GM21825 (cell line): ENCODE data around the gene FOXO6.

Experiments used
- ATAC-seq: cut with Tn5 transposase; IDR thresholded peaks from one replicate; pipeline ENCODE4 v1.9.1; 2021; ENCODE audit warnings: mild to moderate bottlenecking, moderate library complexity; ENCODE audit not compliant: unreplicated experiment

FOXO6 gene

GRCh38 chr1:41400225-41400624 is 39.0 kb downstream of the FOXO6 start:
- ATAC-seq = no peak

DNA sequence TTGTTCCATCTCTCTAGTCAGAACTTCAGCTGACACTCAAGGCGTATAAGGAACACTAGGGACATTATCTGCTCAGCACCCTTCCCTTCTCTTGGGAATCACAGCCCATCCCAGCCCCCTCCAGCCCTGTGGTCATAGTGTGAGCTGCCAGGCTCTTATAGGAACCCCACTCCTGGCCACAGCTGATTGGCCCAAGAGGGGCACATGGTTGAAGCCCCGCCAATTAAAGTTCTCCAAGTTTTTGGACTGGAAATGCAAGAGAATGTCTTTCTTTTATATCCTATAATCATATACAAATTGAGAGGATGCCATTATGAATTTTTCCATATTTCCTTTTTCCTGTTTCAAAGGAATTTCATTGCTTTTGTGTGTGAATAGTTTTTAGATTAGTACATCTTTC is 40.7 kb downstream of the FOXO6 start:
- no peak for ATAC-seq

GRCh38 chr1:41404308-41404761 is 43.1 kb downstream of the FOXO6 start:
- ATAC-seq = no peak

- ATAC-seq = no peak
Measured at GRCh38 chr1:41407664-41408252, 46.5 kb downstream of the FOXO6 start.

DNA sequence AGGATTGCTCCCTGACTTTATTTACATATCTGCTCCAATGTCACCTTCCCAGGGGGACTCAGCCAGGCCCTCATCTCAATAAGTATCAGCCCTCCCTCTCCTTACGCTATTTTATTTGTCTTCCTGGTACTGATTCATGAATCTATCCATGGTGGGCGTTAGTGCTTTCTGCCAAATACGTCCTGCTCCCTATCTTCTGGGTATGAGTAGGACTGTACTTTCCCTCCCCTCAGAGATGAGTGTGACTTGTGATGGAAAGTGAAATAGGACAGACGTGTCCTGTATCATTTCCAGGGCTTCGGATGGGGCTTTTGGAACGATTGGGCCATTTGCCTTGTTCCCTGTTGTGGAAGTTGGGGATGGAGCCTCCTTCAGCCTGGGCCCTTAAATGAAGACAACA is 47.5 kb downstream of the FOXO6 start:
- no peak for ATAC-seq

- ATAC-seq = no peak
Measured at GRCh38 chr1:41409825-41410224, 48.6 kb downstream of the FOXO6 start.

DNA sequence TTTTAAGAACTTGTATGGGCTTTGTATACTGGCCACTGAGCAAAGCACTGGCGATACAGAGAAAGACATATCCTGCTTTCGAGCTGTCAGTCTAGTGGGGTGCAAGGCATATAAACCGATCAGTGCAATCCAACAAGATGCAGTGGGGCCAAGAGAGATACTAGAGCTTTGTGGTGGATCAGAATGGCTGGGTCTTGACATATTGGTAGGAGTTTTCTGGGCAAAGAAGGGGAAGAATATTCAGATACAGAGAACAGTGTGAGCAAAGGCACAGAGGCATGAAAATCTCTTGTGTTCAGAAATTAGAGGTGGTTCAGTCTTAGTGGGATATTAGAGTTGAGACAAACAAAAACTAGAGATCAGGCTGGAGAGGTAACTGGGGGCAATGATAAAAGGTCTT is 49.2 kb downstream of the FOXO6 start:
- no peak for ATAC-seq

GRCh38 chr1:41411229-41411628 is 50.0 kb downstream of the FOXO6 start:
- no peak for ATAC-seq

DNA sequence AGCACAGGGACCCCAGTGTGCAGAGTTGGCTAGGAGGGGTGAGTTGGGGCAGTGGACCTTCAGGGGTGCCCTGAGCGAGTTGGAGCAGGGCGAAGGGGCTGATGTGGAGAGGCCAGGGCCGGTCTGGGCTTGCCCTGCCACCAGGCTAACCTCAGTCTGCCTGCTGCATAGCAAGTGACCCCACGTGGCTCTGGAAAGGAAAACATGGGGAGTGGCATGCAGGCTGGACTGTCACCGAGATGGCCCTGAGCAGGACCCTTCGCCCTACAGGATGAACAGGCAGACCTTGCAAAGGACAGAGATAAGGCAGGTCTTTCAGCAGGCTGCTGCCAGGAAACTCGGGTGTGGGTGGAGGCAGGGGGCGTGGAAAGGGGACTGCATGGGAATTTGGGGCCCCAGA is 51.5 kb downstream of the FOXO6 start:
- ATAC-seq = no peak

DNA sequence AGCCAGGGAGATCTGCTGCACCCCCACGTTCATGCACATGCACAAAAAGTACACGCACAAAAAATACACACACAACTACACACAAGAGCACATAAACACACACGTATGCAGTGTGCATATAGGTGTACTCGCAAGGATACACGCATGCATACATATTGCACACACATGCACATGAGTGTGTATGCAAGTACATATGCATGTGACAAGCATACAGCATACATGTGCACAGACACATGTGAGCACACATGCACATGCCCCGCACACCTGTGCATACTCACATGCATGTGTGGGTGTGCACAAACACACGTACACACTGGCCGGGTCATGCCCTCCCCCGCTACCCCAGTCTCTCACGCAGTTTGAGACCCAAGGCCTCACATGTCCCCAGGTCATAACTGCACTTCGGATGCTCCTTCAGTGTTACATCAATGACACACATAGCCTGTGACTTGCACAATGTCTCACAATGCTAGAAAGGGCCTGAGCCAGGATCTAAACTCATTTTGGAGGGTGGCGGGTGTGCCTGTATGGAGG is 52.6 kb downstream of the FOXO6 start:
- no peak for ATAC-seq

GRCh38 chr1:41414296-41414695 is 53.1 kb downstream of the FOXO6 start:
- ATAC-seq = no peak

DNA sequence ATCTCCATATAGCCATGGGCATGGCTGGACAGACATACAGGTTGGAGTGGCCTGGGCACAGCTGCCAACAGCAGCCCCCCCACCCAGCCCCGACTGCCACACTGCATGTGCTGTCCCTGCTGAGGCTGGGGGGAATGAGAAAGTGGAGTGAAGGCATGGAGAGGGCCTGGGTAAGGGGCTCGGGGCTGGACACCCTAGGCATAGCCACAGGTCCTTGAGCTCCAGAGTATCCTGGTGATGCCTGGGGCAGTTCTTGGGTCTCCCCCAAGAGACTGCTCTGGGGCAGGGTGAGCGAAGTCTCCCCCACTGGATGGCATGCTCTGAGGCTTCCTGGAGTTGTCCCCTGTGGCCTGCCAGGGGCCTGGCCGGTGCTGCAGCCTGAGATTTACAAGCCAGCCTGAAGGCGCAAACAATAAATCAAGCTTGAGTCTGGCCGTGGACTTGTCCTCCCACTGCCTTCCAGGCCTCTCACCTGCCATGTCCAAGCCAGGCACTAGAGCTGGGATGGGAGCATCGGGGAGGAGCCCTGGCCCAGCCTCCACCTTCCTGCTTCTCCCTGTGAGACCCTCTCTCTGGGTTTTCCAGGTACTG is 53.6 kb downstream of the FOXO6 start:
- no peak for ATAC-seq

DNA sequence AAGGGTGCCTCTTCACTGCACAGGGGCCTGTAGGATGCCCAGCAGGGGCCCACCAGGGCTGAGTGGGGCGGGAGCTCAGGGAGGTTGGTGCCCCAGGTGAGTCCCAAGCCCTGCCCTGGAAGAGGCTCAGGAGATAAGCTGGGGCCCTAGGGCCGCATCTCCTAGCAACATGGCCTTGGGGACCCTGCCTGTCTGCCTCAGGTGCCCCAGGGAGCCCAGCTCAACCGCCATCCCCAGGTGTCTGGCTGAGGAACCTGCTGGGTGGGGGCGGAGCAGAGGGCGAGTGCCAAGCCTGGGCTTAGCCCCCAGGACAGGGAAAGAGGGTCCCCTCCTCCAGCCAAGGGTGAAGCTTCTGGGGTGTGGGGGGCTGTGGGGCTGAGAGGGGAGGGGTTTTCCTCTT is 54.8 kb downstream of the FOXO6 start:
- ATAC-seq = no peak

DNA sequence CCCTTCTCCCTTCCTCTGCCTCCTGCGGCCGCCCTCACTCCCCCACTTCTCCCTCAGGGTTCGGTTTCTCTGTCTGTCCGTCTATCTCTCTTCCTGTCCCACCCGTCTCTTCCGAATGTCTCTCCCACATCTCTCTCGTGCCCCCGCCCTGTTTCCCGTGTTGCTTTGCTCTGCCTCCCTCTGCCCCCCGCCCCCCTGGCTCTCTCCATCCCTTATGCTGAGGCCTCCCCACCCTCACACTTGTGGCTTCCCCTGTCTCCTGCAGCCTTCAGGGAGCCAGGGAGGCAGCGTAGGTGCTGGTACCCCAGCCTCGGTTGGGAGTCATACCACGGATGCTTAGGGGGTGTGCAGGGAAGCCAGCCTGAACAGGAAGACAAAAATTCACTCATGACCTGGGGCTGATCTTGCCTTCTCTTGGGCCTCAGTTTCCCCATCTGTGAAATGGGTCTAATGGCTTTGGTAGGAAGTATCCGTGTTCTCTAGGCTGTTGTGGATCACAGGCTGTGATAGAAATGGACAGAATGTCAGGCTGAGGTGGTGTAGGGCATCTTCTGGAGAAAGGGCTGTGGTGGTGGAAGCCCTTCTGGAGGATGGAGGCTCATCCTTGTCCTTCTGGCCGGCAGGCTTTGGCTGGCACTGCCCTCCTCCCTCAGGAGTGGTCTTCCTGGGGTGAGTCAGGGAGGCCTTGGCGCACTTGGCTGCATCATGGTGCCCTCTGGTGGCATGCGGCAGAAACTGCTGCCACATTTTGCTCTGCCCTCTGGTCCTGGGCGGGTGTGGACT is 55.5 kb downstream of the FOXO6 start:
- no peak for ATAC-seq

DNA sequence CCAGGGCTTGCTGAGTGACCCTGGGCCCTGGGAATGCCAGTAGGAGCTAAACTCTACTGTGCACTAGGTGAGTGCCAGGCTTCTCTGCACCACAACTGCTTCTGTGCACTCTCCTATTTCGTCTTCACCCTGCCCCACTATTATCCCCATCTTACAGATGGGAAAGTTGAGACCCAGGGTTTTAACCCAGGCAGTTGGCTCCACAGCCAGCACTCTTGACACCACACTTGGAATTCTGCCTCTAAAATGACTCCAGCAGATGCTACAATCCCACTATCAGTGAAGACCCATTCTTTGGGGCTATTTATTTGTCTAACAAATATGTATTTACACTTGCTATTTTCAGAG is 56.1 kb downstream of the FOXO6 start:
- no peak for ATAC-seq

GRCh38 chr1:41417746-41418145 is 56.5 kb downstream of the FOXO6 start:
- ATAC-seq = no peak

DNA sequence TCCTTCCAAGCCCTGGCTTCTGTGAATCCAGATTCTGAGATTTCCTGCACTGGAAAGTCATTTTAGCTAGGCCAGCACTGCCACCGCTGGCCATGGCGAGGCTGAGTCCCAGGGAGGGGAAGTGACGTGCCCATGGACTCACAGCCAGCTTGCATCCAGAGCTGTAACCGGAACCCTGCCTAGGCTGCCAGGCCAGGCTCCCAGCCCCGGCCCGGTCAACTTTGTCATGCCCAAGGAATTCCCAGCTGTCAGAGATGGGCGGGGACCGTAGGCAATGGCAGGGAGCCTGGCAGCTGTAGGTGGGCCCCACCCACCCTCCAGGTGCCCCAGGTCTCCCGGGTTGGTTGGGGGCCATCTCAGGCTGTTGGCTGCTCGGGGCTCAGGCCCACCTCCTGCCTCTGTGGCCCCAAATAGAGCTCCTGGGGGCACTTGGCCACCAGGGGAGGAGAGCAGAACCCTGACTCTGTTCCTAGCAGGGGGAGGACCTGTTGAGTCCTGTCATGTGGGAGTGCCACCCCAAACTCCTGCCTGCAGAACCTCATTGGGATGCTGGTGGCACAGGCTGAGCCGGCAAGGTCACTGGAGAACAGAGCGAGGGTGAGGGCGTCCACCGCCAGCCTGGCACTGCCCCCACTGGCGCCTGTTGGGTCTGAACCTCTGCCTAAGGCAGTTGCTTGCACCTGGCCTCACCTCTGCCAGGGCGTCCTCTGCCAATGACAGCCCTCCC is 57.8 kb downstream of the FOXO6 start:
- no peak for ATAC-seq

- ATAC-seq = no peak
Measured at GRCh38 chr1:41419584-41420295, 58.5 kb downstream of the FOXO6 start.

DNA sequence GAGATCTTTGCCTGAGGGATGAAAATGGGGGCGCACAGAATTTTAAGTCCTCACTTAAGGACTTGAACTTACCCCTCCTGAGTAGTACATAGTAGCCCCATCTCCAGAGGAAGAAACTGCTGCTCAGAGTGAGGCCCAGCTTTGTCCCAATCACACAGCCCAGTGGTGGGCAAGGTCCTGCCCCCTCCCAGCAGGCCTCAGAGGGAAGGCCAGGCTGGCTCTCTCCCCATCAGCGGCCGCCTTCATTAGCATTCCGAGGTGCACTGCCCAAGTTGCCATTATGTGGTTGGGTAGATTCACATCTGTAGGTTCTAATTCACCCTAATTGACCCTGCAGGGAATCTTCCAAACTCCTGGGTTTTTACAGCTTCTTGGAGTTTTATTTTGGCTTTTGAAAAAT is 59.1 kb downstream of the FOXO6 start:
- no peak for ATAC-seq

- no peak for ATAC-seq
Measured at GRCh38 chr1:41420860-41421259, 59.6 kb downstream of the FOXO6 start.

GRCh38 chr1:41422306-41422705 is 61.1 kb downstream of the FOXO6 start:
- ATAC-seq = no peak
